ENCODE data around the gene NME4. TPM values are rescaled to one million over a fixed set of nuclear protein-coding genes. Genes with fewer than 3 reads are reported as not detected.
A peak's percentile ranks its signal among the peaks of the same experiment; 100 is the strongest.

NME4 gene
- polyA plus RNA-seq, 1 of the 3 experiments (the other 2 are of a cell fraction) = 509 TPM

- Histone ChIP-seq H2AFZ (ENCODE audit: low read depth) (no peak overlapping the region), H4K20me1 (ENCODE audit: insufficient read depth) (no peaks in the 10 kb centered on the region), H3F3A (replicated peaks; ENCODE audit: insufficient read depth) (peaks cover 12% of the 10 kb centered on the region), H3K36me3 (replicated peaks in 1 of 2; ENCODE audit: control insufficient read depth in 1 of 2, insufficient read depth in 2 of 2, low read length in 1 of 2) (peaks cover 2 to 32% of the 10 kb centered on the region in 2 experiments), H3K9me2 (no peaks in the 10 kb centered on the region), H3K9ac (no peak overlapping the region), H3K4me1 (ENCODE audit: control insufficient read depth in 1 of 2, insufficient read depth in 2 of 2, low read depth in 1 of 2, low read length in 1 of 2) (peaks cover 8 to 33% of the 10 kb centered on the region in 2 experiments; a peak in 2 of 4 replicates), H3K4me2 (no peak overlapping the region), H3K4me3 (ENCODE audit: low read depth in 2 of 2, low read length in 1 of 2) (no peak overlapping the region), H3K9me3 (no peaks in the 10 kb centered on the region), H3K27ac (ENCODE audit: low read depth in 2 of 2, low read length in 1 of 2) (no peak overlapping the region), H3K79me2 (ENCODE audit: insufficient read depth) (no peaks in the 10 kb centered on the region; the same call in 1 of the 2 replicates), H3K27me3 (ENCODE audit: insufficient read depth) (no peaks in the 10 kb centered on the region)
- no peak for TF ChIP-seq NFIC (IDR thresholded peaks at IDR 0.05; ENCODE audit: borderline replicate concordance)
- no peak for DNase-seq
- CTCF ChIA-PET = interaction anchor here (0.8 to 1.6 kb wide), 2 partner anchors 9 to 302 kb away, joined by 3 to 4 read pairs; no protein-coding TSS in a partner anchor
- 95% methylated on average over 7 of the region's 18 CpGs for WGBS (ENCODE audit: low lambda C conversion rate)
- POLR2A ChIA-PET = no interaction called here
Observed at GRCh38 chr16:367333-367903, 29.6 kb upstream of the NME4 start.

DNA sequence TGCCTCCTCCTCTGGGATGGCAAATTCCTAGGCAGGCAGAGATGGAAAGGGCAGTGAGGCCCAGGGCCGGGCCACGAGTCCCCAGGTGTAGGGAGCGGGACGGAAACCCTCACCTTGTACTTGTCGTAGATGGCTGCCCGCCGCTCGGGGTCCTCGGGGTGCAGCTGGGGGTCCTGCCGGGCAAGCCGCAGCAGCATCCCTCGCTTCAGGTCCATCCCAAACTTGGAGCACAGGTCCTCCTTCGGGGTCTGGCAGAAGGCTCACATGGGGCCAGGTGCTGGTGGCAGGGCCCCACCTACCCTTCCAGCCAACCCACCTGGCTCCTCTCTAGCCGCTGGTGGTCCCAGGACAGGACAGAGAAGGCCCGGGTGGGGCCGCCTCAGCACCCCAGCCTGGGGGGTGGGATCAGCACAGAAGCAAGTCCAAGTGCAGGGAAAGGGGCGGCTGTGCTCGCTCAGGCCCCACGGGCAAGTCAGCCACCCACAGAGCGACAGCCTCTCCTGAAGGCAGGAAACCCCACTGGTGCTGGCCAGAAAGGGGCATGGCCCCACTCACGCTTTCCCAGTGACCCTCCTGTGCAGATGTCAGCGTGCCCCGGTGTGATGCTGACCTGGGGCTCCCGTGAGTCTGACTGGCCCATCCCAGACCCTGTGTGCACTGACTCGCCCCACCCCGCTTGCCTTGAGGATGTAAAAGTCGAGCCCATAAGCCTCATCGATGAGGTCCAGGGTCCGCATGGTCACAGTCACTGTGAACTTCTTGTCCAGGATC, 28.4 kb upstream of the NME4 start:
- peaks cover 2 to 39% of the 10 kb centered on the region in 2 experiments for H3K36me3 ChIP-seq (replicated peaks in 1 of 2; ENCODE audit: control insufficient read depth in 1 of 2, insufficient read depth in 2 of 2, low read length in 1 of 2)
- POLR2A ChIA-PET = no interaction called here
- DNase-seq = no peak
- no peaks in the 10 kb centered on the region for H3K9me2 ChIP-seq
- CTCF ChIA-PET = interaction anchor here (0.6 to 1.3 kb wide), 3 partner anchors 13 to 262 kb away, joined by 3 read pairs; no protein-coding TSS in a partner anchor
- peaks cover 8 to 29% of the 10 kb centered on the region in 2 experiments; a peak in 2 of 4 replicates for H3K4me1 ChIP-seq (ENCODE audit: control insufficient read depth in 1 of 2, insufficient read depth in 2 of 2, low read depth in 1 of 2, low read length in 1 of 2)
- no peaks in the 10 kb centered on the region; the same call in 1 of the 2 replicates for H3K79me2 ChIP-seq (ENCODE audit: insufficient read depth)
- peaks cover 12% of the 10 kb centered on the region for H3F3A ChIP-seq (replicated peaks; ENCODE audit: insufficient read depth)
- H3K4me3 ChIP-seq (ENCODE audit: low read depth in 2 of 2, low read length in 1 of 2) = no peak overlapping the region
- no peak overlapping the region for H2AFZ ChIP-seq (ENCODE audit: low read depth)
- H3K9ac ChIP-seq = no peak overlapping the region
- no peak overlapping the region for H3K27ac ChIP-seq (ENCODE audit: low read depth in 2 of 2, low read length in 1 of 2)
- H3K9me3 ChIP-seq = no peaks in the 10 kb centered on the region
- peak overlapping the region; percentile 89; the same call in 1 of the 2 replicates for H3K4me2 ChIP-seq
- H4K20me1 ChIP-seq (ENCODE audit: insufficient read depth) = no peaks in the 10 kb centered on the region
- H3K27me3 ChIP-seq (ENCODE audit: insufficient read depth) = no peaks in the 10 kb centered on the region
- 88% methylated on average over 17 of the region's 29 CpGs for WGBS (ENCODE audit: low lambda C conversion rate)
- TF ChIP-seq RAD21 (IDR thresholded peaks at IDR 0.05; ENCODE audit: low read length) = no peak
- no peak for TF ChIP-seq GABPA (IDR thresholded peaks at IDR 0.05; ENCODE audit: low read depth)
- TF ChIP-seq MEF2A (IDR thresholded peaks at IDR 0.05; ENCODE audit: borderline replicate concordance, low read depth) = no peak
- no peak for TF ChIP-seq TAF1 (IDR thresholded peaks at IDR 0.05; ENCODE audit: borderline replicate concordance, low read depth, low read length)
- TF ChIP-seq NFIC (IDR thresholded peaks at IDR 0.05; ENCODE audit: borderline replicate concordance) = no peak
- TF ChIP-seq RXRA (IDR thresholded peaks at IDR 0.05; ENCODE audit: borderline replicate concordance, low read depth) = no peak
- no peak for TF ChIP-seq MAX (IDR thresholded peaks at IDR 0.05; ENCODE audit: low read depth)
- TF ChIP-seq RFX5 (IDR thresholded peaks at IDR 0.05; ENCODE audit: low read length) = no peak
- no peak for TF ChIP-seq CHD2 (IDR thresholded peaks at IDR 0.05; ENCODE audit: low read length, partially characterized antibody)
- TF ChIP-seq SMC3 (IDR thresholded peaks at IDR 0.05; ENCODE audit: low read depth, low read length) = no peak
- TF ChIP-seq SIN3A (IDR thresholded peaks at IDR 0.05; ENCODE audit: borderline replicate concordance, low read depth, low read length) = no peak
- TF ChIP-seq YY1 (IDR thresholded peaks at IDR 0.05; ENCODE audit: low read depth) = no peak
- TF ChIP-seq ELF1 (IDR thresholded peaks at IDR 0.05) = no peak
- no peak for TF ChIP-seq ZBTB33 (IDR thresholded peaks at IDR 0.05; ENCODE audit: borderline replicate concordance, low read depth)
- no peak for TF ChIP-seq EP300 (IDR thresholded peaks at IDR 0.05; ENCODE audit: borderline replicate concordance in 1 of 2, low read depth in 1 of 2, low read length in 1 of 2)
- TF ChIP-seq FOXJ3 (CRISPR knock-in tag; IDR thresholded peaks at IDR 0.05) = no peak
- TF ChIP-seq, protein P1, sequence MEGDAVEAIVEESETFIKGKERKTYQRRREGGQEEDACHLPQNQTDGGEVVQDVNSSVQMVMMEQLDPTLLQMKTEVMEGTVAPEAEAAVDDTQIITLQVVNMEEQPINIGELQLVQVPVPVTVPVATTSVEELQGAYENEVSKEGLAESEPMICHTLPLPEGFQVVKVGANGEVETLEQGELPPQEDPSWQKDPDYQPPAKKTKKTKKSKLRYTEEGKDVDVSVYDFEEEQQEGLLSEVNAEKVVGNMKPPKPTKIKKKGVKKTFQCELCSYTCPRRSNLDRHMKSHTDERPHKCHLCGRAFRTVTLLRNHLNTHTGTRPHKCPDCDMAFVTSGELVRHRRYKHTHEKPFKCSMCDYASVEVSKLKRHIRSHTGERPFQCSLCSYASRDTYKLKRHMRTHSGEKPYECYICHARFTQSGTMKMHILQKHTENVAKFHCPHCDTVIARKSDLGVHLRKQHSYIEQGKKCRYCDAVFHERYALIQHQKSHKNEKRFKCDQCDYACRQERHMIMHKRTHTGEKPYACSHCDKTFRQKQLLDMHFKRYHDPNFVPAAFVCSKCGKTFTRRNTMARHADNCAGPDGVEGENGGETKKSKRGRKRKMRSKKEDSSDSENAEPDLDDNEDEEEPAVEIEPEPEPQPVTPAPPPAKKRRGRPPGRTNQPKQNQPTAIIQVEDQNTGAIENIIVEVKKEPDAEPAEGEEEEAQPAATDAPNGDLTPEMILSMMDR (IDR thresholded peaks at IDR 0.05) = no peak
- no peak for TF ChIP-seq GATA2 (CRISPR knock-in tag; IDR thresholded peaks at IDR 0.05)
- no peak for TF ChIP-seq REST (IDR thresholded peaks at IDR 0.05; ENCODE audit: low read depth, low read length)
